Right kidney (tissue), 1 donor: ENCODE results near the gene WBP1.

Experiments
- DNase-seq: peaks from one replicate; pipeline ENCODE4 v3.0.0-alpha.2; 2016

WBP1 gene

GRCh38 chr2:74502147-74502719 is 44.0 kb downstream of the WBP1 start:
- DNase-seq, result peak; percentile 73

- peak; percentile 83 for DNase-seq
Measured at GRCh38 chr2:74502720-74503505, 44.7 kb downstream of the WBP1 start.

GRCh38 chr2:74503506-74504475 is 45.6 kb downstream of the WBP1 start:
- DNase-seq, result peak; percentile 42

GRCh38 chr2:74504591-74504990 is 46.4 kb downstream of the WBP1 start:
- no peak for DNase-seq

- no peak for DNase-seq
Measured at GRCh38 chr2:74505448-74506246, 47.4 kb downstream of the WBP1 start.

GRCh38 chr2:74507145-74507925 is 49.1 kb downstream of the WBP1 start, which contains the start of gene PCGF1:
PCGF1 (minus strand) TSS chr2:74507695; CDS start chr2:74507668, 27 bp downstream.
- peak; percentile 100 for DNase-seq

GRCh38 chr2:74507926-74508520 is 49.8 kb downstream of the WBP1 start:
- peak; percentile 87 for DNase-seq

- DNase-seq, result no peak
Measured at GRCh38 chr2:74510272-74510671, 52.0 kb downstream of the WBP1 start.
